Measurements from ENCODE around the gene DSEL.

DSEL gene

DNA sequence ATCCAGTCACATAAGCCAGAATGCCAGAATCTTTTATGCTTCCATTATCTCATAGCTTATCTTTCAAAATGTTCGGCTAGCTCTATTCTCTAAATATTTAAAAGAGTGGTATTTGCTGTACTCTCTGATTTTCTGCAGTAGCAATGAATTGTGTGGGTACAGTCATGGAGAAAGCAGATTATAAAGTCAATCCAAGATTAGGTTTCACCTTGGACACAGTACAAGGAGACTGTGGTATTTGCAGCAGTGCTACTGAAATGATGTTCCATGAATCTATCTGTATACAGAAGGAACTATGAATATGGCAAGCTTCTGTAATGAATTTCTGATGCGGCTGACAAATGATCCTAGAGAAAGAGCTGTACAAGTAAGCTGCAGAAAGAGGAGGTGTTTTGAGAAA lies 15.4 kb upstream of the DSEL start:
- no peak for DNase-seq (ENCODE audit: low read depth)
- TF ChIP-seq, protein P1, sequence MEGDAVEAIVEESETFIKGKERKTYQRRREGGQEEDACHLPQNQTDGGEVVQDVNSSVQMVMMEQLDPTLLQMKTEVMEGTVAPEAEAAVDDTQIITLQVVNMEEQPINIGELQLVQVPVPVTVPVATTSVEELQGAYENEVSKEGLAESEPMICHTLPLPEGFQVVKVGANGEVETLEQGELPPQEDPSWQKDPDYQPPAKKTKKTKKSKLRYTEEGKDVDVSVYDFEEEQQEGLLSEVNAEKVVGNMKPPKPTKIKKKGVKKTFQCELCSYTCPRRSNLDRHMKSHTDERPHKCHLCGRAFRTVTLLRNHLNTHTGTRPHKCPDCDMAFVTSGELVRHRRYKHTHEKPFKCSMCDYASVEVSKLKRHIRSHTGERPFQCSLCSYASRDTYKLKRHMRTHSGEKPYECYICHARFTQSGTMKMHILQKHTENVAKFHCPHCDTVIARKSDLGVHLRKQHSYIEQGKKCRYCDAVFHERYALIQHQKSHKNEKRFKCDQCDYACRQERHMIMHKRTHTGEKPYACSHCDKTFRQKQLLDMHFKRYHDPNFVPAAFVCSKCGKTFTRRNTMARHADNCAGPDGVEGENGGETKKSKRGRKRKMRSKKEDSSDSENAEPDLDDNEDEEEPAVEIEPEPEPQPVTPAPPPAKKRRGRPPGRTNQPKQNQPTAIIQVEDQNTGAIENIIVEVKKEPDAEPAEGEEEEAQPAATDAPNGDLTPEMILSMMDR (IDR thresholded peaks at IDR 0.05; ENCODE audit: low read depth, low read length, missing control alignments), result no peak
- H3K4me3 ChIP-seq (ENCODE audit: low read depth, low read length), result no peak overlapping the region
- in situ Hi-C loops (cut with HindIII; ENCODE audit: low sequenced_read_pairs), result no loop called here

DNA sequence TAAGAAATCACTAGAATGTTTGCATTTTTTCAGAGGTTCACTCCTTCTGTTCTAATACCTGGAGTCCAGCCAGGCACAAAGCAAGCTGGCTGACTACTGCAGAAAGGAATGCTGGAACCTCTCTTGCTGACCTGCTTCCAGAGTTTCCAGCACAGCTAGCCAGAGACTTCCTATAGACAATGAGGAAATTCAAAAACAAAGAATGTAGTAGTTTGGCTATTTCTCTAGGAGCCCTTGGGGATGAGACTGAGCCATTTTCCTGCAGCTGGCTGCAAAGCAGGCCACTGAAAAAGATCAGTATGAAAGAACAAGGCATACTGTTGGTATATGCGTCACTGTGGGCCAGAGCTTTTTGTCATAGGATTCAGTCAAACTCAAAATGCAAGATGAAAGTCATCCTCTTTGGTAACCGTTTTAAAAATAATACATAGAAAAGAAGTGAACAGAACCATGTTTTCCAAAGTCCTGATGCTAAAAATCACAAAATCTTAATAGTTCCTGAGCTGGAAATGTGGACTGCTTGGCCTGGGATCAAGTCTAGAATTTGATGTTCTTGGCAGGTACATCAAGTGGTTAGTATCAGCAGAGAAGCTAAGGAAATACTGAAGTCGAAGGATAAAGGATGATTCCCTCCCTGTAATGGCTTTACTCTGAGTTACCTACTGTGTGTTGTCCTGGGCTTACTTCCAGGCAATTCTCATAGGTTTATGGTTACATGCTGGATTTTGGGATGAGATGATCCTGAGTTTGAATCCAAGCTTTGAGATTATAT lies 9.0 kb upstream of the DSEL start:
- in situ Hi-C loops (cut with HindIII; ENCODE audit: low sequenced_read_pairs), result no loop called here
- TF ChIP-seq, protein P1 (IDR thresholded peaks at IDR 0.05; ENCODE audit: low read depth, low read length, missing control alignments), result no peak
- peak; percentile 99 for DNase-seq (ENCODE audit: low read depth)

DNA sequence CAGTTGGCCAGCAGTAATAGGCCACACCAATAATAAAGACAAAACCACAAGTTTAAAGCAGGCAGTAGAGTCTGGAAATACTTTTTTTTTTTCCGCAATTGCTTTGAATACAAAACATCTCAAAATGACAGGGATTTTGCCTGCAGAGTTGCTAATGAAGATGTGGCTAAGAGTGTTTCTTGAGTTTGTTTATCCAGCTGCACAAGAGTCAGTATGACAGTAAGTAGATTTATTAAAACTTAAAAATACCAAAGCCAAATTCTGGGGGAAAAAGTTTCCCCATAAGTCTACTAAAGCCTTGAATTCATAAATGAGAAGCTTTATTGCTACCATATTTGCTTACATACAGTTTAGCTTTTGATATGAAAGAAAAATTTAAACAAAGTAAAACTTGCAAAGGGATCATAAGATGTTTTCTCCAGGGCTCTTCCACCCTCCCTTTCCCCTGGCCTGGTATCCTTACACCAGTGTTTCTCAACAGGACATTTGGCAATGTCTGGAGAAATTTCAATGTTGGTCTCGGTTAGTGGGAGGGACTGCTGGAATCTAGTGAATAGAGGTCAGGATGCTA lies 3.9 kb upstream of the DSEL start:
- TF ChIP-seq, protein P1 (IDR thresholded peaks at IDR 0.05; ENCODE audit: low read depth, low read length, missing control alignments), result no peak
- peak; percentile 57 for DNase-seq (ENCODE audit: low read depth)
- H3K4me3 ChIP-seq (ENCODE audit: low read depth, low read length), result no peak overlapping the region
- in situ Hi-C loops (cut with HindIII; ENCODE audit: low sequenced_read_pairs), result no loop called here

More for the DNA sequence above, 9.0 kb upstream of the DSEL start:
- H3K4me3 ChIP-seq (ENCODE audit: low read depth, low read length), result no peak overlapping the region

DNA sequence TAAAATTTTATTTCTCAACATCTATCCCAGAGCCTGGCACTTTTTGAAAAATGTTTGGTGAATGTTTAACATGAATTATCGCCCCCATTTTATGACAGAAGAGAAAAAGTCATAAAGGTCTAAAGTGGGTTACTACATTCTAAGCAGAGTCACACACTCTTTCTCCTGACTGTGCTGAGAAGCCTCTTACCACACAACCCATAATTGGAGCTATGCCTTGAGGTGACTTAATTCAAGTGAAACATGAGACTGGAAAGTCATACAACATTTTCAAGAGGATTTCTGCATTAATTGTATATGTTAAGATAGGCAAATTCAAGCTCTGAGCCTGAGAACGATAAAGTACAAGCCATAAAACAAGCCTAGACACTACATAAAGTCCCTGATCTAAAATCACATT lies 3.1 kb upstream of the DSEL start:
- TF ChIP-seq, protein P1 (IDR thresholded peaks at IDR 0.05; ENCODE audit: low read depth, low read length, missing control alignments), result no peak
- DNase-seq (ENCODE audit: low read depth), result peak; percentile 69
- no peak overlapping the region for H3K4me3 ChIP-seq (ENCODE audit: low read depth, low read length)
- in situ Hi-C loops (cut with HindIII; ENCODE audit: low sequenced_read_pairs), result no loop called here

DNA sequence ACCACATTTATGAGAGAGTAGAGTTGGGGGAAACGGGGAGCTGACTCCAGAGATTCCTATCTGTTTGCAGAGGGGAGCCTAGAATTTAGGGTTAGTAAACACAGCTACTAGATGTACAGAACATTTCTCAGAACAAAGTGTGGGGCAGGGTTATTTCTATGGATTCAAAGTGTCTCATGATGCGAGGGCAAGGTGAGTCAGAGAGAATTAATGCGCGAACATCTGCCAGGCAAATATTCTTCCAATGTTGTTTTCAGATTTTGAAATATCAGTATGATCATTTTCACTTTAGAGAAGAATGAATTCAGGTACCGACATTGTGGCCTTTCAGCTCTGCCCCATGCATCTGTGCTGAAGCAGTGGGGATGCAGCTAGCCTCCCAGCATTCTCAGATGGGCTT lies 2.0 kb upstream of the DSEL start:
- DNase-seq (ENCODE audit: low read depth), result no peak
- in situ Hi-C loops (cut with HindIII; ENCODE audit: low sequenced_read_pairs), result no loop called here
- TF ChIP-seq, protein P1 (IDR thresholded peaks at IDR 0.05; ENCODE audit: low read depth, low read length, missing control alignments), result no peak
- H3K4me3 ChIP-seq (ENCODE audit: low read depth, low read length), result no peak overlapping the region

DNA sequence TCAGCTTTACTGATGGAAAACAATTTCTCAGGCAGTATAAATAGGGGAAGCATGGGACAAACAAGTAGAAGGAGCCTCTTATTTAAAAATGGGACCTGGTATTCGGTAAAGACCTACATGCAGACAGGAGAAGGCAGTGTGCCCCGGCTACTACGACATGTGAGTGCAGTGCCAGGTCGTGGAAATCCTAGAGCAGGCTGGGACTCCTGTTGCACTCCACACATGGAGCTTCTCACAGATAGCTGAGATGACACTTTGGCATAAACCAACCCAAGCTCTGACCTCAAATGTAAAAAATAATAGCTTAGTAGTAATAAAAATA lies 885 bp upstream of the DSEL start:
- TF ChIP-seq, protein P1 (IDR thresholded peaks at IDR 0.05; ENCODE audit: low read depth, low read length, missing control alignments), result no peak
- in situ Hi-C loops (cut with HindIII; ENCODE audit: low sequenced_read_pairs), result no loop called here
- peak overlapping the region; percentile 62 for H3K4me3 ChIP-seq (ENCODE audit: low read depth, low read length)
- DNase-seq (ENCODE audit: low read depth), result no peak
